ENCODE data around the gene NKD1. TPM values are rescaled to one million over a fixed set of nuclear protein-coding genes. Genes with fewer than 3 reads are reported as not detected.

NKD1 gene
- total and polyA plus RNA-seq, 2 donors (not counting 1 experiment from before 2014, with no cell fraction given): 0.16 to 1.9 TPM

- DNase-seq: no peak
- peaks cover 0 to 2% (median 1%) of the 10 kb centered on the region in 4 experiments for H3K27me3 ChIP-seq (replicated peaks in 1 of 4; ENCODE audit: control extremely low read depth in 1 of 4, control insufficient read depth in 3 of 4, insufficient read depth in 4 of 4, low read length in 3 of 4)
- Mint-ChIP-seq H3K4me1 (no peaks in the 10 kb centered on the region), H3K27me3 (peaks cover 3% of the 10 kb centered on the region), H3K27ac (no peak overlapping the region), H3K9me3 (ENCODE audit: insufficient read depth) (peaks cover 3% of the 10 kb centered on the region), H3K4me3 (no peak overlapping the region)
- ATAC-seq (ENCODE audit: low read depth): no peak
- CTCF ChIA-PET: interaction anchor here (0.6 to 1.2 kb wide), 2 partner anchors 11 to 21 kb away, joined by 3 read pairs; no protein-coding TSS in a partner anchor
- no peak overlapping the region for H3K4me2 ChIP-seq (replicated peaks; ENCODE audit: low read depth, low read length, poor library complexity, severe bottlenecking)
- POLR2A ChIA-PET: no interaction called here
- no peak overlapping the region for H3K27ac ChIP-seq (ENCODE audit: low read length in 2 of 2)
- no peaks in the 10 kb centered on the region for H4K20me1 ChIP-seq (ENCODE audit: control insufficient read depth, insufficient read depth, low read length, poor library complexity, severe bottlenecking)
- H3K4me1 ChIP-seq (ENCODE audit: control insufficient read depth in 2 of 2, insufficient read depth in 2 of 2, low read length in 2 of 2): peaks cover 0 to 7% of the 10 kb centered on the region in 2 donors
- no peak overlapping the region for H3K4me3 ChIP-seq (ENCODE audit: control extremely low read depth in 1 of 5, extremely low read depth in 1 of 5, insufficient read depth in 1 of 5, low read depth in 2 of 5, low read length in 4 of 5)
- intact Hi-C loops (cut with micrococcal nuclease): no loop called here
- no peak overlapping the region for H3K9ac ChIP-seq (ENCODE audit: low read length)
- no peaks in the 10 kb centered on the region for H3K79me2 ChIP-seq (ENCODE audit: control insufficient read depth, insufficient read depth, low read length)
- H3K36me3 ChIP-seq (replicated peaks in 1 of 2; ENCODE audit: control extremely low read depth in 1 of 2, control insufficient read depth in 1 of 2, extremely low read depth in 1 of 2, insufficient read depth in 2 of 2, low read length in 1 of 2): no peaks in the 10 kb centered on the region
- peaks cover 0 to 5% (median 3%) of the 10 kb centered on the region in 3 donors for H3K9me3 ChIP-seq (ENCODE audit: control extremely low read depth in 1 of 3, control insufficient read depth in 2 of 3, insufficient read depth in 1 of 3, low read length in 2 of 3)
- WGBS (ENCODE audit: insufficient coverage): 94% methylated on average over 7 of the region's 7 CpGs
- no peak overlapping the region for H2AFZ ChIP-seq (ENCODE audit: insufficient read depth, low read depth, low read length, poor library complexity, severe bottlenecking)
- TF ChIP-seq EZH2 (IDR thresholded peaks at IDR 0.05; ENCODE audit: borderline replicate concordance, insufficient read depth, low read depth, low read length, poor library complexity, severe bottlenecking) (no peak), CTCF (IDR thresholded peaks at IDR 0.05) (no peak)
These were observed 18.1 kb downstream of the NKD1 start for GRCh38 chr16:50566014-50566962.

- CTCF ChIA-PET: interaction anchor here (1.2 kb wide), 1 partner anchor 10 kb away, joined by 3 read pairs; no protein-coding TSS in a partner anchor
- H3K27me3 Mint-ChIP-seq: peaks cover 3% of the 10 kb centered on the region
- Histone ChIP-seq H3K9ac (ENCODE audit: low read length) (no peak overlapping the region), H3K4me1 (ENCODE audit: control insufficient read depth in 2 of 2, insufficient read depth in 2 of 2, low read length in 2 of 2) (peaks cover 0 to 7% of the 10 kb centered on the region in 2 donors), H2AFZ (ENCODE audit: insufficient read depth, low read depth, low read length, poor library complexity, severe bottlenecking) (no peak overlapping the region), H3K4me2 (replicated peaks; ENCODE audit: low read depth, low read length, poor library complexity, severe bottlenecking) (no peak overlapping the region), H3K79me2 (ENCODE audit: control insufficient read depth, insufficient read depth, low read length) (no peaks in the 10 kb centered on the region), H3K36me3 (replicated peaks in 1 of 2; ENCODE audit: control extremely low read depth in 1 of 2, control insufficient read depth in 1 of 2, extremely low read depth in 1 of 2, insufficient read depth in 2 of 2, low read length in 1 of 2) (no peaks in the 10 kb centered on the region), H3K4me3 (ENCODE audit: control extremely low read depth in 1 of 5, extremely low read depth in 1 of 5, insufficient read depth in 1 of 5, low read depth in 2 of 5, low read length in 4 of 5) (no peak overlapping the region), H4K20me1 (ENCODE audit: control insufficient read depth, insufficient read depth, low read length, poor library complexity, severe bottlenecking) (no peaks in the 10 kb centered on the region), H3K9me3 (ENCODE audit: control extremely low read depth in 1 of 3, control insufficient read depth in 2 of 3, insufficient read depth in 1 of 3, low read length in 2 of 3) (no peaks in the 10 kb centered on the region), H3K27ac (ENCODE audit: low read length in 2 of 2) (no peak overlapping the region), H3K27me3 (replicated peaks in 1 of 4; ENCODE audit: control extremely low read depth in 1 of 4, control insufficient read depth in 3 of 4, insufficient read depth in 4 of 4, low read length in 3 of 4) (peaks cover 0 to 2% (median 1%) of the 10 kb centered on the region in 4 experiments)
- ATAC-seq (ENCODE audit: low read depth) (no peak), DNase-seq (no peak)
- WGBS (ENCODE audit: insufficient coverage): 87% methylated on average over 5 of the region's 5 CpGs
- H3K4me3 Mint-ChIP-seq: no peak overlapping the region
- POLR2A ChIA-PET: no interaction called here
- no peaks in the 10 kb centered on the region for H3K4me1 Mint-ChIP-seq
- intact Hi-C loops (cut with micrococcal nuclease): no loop called here
- no peaks in the 10 kb centered on the region for H3K9me3 Mint-ChIP-seq (ENCODE audit: insufficient read depth)
- TF ChIP-seq EZH2 (IDR thresholded peaks at IDR 0.05; ENCODE audit: borderline replicate concordance, insufficient read depth, low read depth, low read length, poor library complexity, severe bottlenecking): no peak
- TF ChIP-seq CTCF (IDR thresholded peaks at IDR 0.05): no peak
- H3K27ac Mint-ChIP-seq: no peak overlapping the region
These were observed 19.5 kb downstream of the NKD1 start for GRCh38 chr16:50567651-50568050.
